Activated CD4-positive, alpha-beta memory T cell treated with anti-CD3 and anti-CD28 coated beads, Interleukin-2, amount 10 ng/mL, durations not matched to agents 7 days and 5 days (primary cell): ENCODE results near the gene RNF212B. TPM values are rescaled to one million over a fixed set of nuclear protein-coding genes. Genes with fewer than 3 reads are reported as not detected.
A peak's percentile ranks its signal among the peaks of the same experiment; 100 is the strongest.

Experiments used
- CTCF ChIA-PET: fragments of 350-600 bp; sonication (Branson Sonifier 250); formaldehyde crosslinking; loops from one replicate; lab custom pipeline; 2021; ENCODE audit warnings: antibody characterized with exemption, inconsistent platforms; lab: Charles Lee
- POLR2A ChIA-PET: fragments of 350-600 bp; sonication (Branson Sonifier 250); formaldehyde crosslinking; loops from one replicate; lab custom pipeline; 2021; ENCODE audit warnings: antibody characterized with exemption; lab: Charles Lee
- DNase-seq: peaks from one replicate; pipeline ENCODE4 v3.0.0-alpha.2; 2020
- H3K27ac Mint-ChIP-seq: one replicate; pipeline ENCODE4 v1.8.0; 2021; ENCODE audit warnings: mild to moderate bottlenecking, mixed read lengths
- H3K27me3 Mint-ChIP-seq: one replicate; pipeline ENCODE4 v1.8.0; 2021; ENCODE audit warnings: mixed read lengths
- H3K36me3 Mint-ChIP-seq: one replicate; pipeline ENCODE4 v1.8.0; 2021; ENCODE audit warnings: low read depth, mixed read lengths
- H3K4me1 Mint-ChIP-seq: one replicate; pipeline ENCODE4 v1.8.0; 2021; ENCODE audit warnings: mixed read lengths
- H3K4me3 Mint-ChIP-seq: one replicate; pipeline ENCODE4 v1.8.0; 2021; ENCODE audit warnings: mild to moderate bottlenecking, mixed read lengths
- H3K9me3 Mint-ChIP-seq: one replicate; pipeline ENCODE4 v1.8.0; 2021; ENCODE audit warnings: mixed read lengths
- total RNA-seq, 2 experiments: library from RNA; stranded (reverse); gene quantifications; one replicate each; pipeline ENCODE4 v1.2.3, GENCODE V29; 2021

Gene RNF212B
- total RNA-seq, 2 experiments from 2014 or later, result not detected

DNA sequence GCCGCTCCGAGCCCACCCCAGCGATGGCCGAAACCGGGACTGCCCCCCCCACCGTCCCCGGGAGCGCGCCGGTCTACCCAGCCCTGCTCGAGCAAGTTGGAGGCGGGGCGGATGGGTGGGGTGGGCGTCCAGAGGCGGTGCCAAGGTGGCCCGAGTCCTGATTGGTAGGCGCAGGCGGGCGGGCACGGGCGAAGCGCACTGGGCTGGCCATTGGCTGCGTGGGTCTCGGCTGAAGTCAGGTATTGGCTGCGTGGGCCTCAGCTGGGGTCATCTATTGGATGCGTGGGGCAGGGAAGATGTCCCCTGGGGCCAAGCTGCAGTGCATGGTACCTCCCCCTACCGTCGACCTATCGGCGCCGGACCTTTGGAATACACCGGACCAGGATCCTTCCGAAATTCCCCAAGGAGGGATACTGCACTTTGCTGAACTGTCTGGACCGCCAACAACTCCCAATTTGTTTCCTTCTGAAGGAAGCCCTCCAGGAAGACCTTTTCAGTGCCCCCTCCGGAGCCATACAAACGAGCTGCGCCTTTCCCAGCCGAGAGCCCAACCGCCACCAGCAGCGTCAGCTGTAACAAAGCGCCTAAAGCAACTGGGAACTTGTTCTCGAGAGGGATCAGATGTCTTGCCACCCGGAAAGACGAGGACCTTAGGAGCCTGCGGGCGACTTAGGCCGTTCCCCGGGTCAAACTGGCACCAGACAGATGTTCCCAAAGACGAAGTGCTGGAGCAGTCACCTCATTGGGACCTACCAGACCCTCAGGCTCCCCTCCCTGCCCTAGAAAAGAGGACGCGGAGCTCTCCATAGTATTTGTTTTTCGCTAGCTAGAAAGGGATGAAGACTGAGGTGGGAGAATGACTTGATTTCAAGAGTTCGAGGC is 48.5 kb downstream of the RNF212B start, which contains the start of gene HOMEZ:
Gene HOMEZ (minus strand): TSS at position 113 of the 882 bp plus-strand sequence. CDS start 180 bp downstream, outside the sequence.
- ChIA-PET POLR2A (interaction anchor here (0.7 to 3.8 kb wide), 8 partner anchors 10 to 279 kb away, joined by 3 to 62 read pairs (median 4); partner anchors contain the start of genes ACIN1, BCL2L2, C14orf119 and PABPN1), CTCF (interaction anchor here (0.6 to 7.3 kb wide), 9 partner anchors 12 to 313 kb away, joined by 3 to 78 read pairs (median 6); partner anchors contain the start of genes ACIN1, C14orf119, PABPN1 and PPP1R3E)
- peak within 1 kb of the TSS; percentile 84 for H3K27ac Mint-ChIP-seq
- peaks cover 2% of the 10 kb centered on the region for H3K36me3 Mint-ChIP-seq
- H3K9me3 Mint-ChIP-seq, result no peaks in the 10 kb centered on the region
- H3K27me3 Mint-ChIP-seq, result no peaks in the 10 kb centered on the region
- DNase-seq, result peak; percentile 98
- peaks cover 28% of the 10 kb centered on the region for H3K4me1 Mint-ChIP-seq
- peak within 1 kb of the TSS; percentile 89 for H3K4me3 Mint-ChIP-seq

DNA sequence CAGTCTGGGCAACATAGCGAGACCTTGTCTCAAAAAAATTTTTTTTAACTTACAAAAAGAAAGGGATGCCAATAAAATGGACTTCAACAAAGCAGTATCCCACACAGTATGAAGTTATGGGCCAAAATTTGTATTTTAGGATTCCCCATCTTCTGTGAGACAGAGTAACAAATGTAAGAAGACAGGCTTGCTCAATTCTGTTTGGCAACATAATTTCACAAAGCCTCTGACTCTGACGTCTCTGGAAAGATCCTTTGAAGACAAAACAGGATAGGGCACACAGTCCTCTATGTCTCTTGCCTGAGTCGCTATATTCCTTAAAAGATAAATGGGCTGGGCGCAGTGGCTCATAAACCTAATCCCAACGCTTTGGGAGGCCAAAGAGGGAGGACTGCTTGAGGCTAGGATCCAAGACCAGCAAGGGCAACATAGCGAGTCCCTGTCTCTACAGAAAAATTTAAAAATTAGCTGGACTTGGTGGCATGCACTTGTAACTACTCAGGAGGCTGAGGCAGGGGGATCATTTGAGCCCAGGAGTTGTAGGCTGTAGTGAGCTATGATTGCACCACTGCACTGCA is 49.3 kb downstream of the RNF212B start:
- peak overlapping the region; percentile 84 for H3K27ac Mint-ChIP-seq
- H3K9me3 Mint-ChIP-seq, result no peaks in the 10 kb centered on the region
- peaks cover 1% of the 10 kb centered on the region for H3K27me3 Mint-ChIP-seq
- H3K4me1 Mint-ChIP-seq, result peaks cover 28% of the 10 kb centered on the region
- H3K4me3 Mint-ChIP-seq, result peak overlapping the region; percentile 89
- ChIA-PET POLR2A (interaction anchor here (1.2 to 3.8 kb wide), 4 partner anchors 9 to 192 kb away, joined by 5 to 62 read pairs (median 26); partner anchors contain the start of genes ACIN1, C14orf119, PABPN1 and PPP1R3E), CTCF (interaction anchor here (0.6 to 7.3 kb wide), 10 partner anchors 9 to 312 kb away, joined by 3 to 78 read pairs (median 6); partner anchors contain the start of genes ACIN1, C14orf119, PABPN1 and PPP1R3E)
- H3K36me3 Mint-ChIP-seq, result peaks cover 2% of the 10 kb centered on the region
- no peak for DNase-seq

DNA sequence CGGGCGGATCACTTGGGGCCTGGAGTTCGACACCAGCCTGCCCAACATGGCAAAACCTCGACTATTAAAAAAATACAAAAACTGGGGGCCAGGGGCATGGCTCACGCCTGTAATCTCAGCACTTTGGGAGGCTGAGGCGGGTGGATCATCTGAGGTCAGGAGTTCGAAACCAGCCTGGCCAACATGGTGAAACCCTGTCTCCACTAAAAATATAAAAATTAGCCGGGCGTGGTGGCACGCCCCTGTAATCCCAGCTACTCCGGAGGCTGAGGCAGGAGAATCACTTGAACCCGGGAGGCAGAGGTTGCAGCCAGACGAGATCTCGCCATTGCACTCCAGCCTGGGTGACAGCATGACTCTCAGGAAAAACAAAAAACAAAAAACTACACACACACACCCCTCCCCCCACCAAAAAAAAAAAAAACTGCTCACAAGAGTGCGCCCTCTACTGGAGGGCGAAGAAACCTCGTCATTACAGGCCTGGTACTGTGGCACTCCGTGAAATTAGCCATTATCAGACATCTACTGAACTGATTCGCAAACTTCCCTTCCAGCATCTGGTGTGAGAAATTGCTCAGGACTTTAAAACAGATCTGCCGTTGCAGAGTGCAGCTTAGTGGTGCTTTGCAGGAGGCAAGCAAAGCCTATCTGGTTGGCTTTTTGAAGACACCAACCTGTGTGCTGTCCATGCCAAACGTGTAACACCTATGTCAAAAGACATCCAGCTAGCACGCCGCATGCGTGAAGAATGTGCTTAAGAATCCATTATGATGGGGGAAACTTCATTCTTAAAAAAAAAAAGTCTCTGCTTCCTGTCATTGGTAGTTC is 57.2 kb downstream of the RNF212B start:
- Mint-ChIP-seq H3K4me1 (peaks cover 20% of the 10 kb centered on the region), H3K27me3 (peaks cover 1% of the 10 kb centered on the region), H3K36me3 (peaks cover 31% of the 10 kb centered on the region), H3K4me3 (no peak overlapping the region), H3K27ac (peak overlapping the region; percentile 0), H3K9me3 (no peaks in the 10 kb centered on the region)
- peak; percentile 59 for DNase-seq
- CTCF ChIA-PET, result interaction anchor here (0.7 to 9.2 kb wide), 9 partner anchors 7 to 335 kb away, joined by 3 to 78 read pairs (median 3); partner anchors contain the start of genes HOMEZ and PABPN1
- POLR2A ChIA-PET, result interaction anchor here (1.0 kb wide), 1 partner anchor 26 kb away, joined by 3 read pairs; the partner anchor contains the start of gene PABPN1

DNA sequence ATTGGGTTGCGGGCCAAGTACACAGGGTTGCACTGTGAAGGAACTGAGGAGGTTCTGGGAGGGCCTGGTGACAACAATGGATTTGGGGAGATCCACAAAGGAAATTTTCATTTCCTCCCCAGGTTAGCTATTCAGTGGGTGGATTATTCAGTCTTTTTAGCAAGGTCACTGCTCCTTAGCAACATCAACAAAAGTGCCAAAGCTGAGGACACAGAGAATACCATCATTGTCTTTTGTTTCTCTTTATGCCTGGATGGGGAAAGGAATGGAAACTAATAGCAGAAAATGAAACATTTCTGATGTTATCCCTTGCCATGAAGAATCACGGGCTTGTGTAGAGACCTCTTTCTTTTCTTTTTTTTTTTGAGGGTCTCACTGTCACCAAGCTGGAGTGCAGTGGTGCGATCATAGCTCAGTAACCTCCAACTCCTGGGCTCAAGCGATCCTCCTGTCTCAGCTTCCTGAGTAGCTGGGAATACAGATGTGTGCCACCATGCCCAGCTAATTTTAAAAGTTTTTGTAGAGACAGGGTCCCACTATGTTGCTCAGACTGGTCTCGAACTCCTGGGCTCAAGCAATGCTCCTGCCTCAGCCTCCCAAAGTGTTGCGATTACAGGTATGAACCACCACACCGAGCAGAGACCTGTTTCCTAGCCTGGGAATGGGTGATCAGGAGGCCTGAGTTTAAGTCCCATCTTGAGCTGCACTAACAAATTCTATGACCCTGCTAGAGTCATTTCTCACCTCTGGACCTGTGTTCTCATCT is 58.5 kb downstream of the RNF212B start:
- H3K4me3 Mint-ChIP-seq, result no peak overlapping the region
- no peak overlapping the region for H3K27ac Mint-ChIP-seq
- ChIA-PET POLR2A (interaction anchor here (1.3 to 1.7 kb wide), 2 partner anchors 10 to 26 kb away, joined by 5 read pairs; partner anchors contain the start of genes HOMEZ and PABPN1), CTCF (interaction anchor here (0.6 to 9.2 kb wide), 8 partner anchors 9 to 482 kb away, joined by 3 to 78 read pairs (median 8); partner anchors contain the start of genes HOMEZ and PABPN1)
- peaks cover 1% of the 10 kb centered on the region for H3K27me3 Mint-ChIP-seq
- no peak for DNase-seq
- peaks cover 27% of the 10 kb centered on the region for H3K4me1 Mint-ChIP-seq
- peaks cover 34% of the 10 kb centered on the region for H3K36me3 Mint-ChIP-seq
- no peaks in the 10 kb centered on the region for H3K9me3 Mint-ChIP-seq

DNA sequence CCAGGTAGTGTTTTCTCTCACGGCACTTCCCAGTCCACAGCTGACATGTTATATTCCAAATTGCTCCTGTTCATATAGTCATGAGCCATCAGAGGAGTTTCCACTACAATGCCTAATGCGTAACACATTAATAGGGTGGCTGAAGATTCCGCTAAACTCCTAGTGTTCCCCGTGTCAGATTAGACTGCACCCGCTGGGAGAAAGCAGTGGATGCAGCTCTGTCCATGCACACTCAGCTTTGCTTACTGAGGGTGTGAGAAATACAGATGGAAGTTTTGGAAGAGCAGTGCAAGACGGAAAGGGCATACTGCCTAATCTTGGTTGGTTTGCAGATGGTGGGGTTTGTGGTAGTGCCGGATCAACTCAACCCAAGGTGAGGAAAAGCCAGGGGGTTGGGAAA is 59.4 kb downstream of the RNF212B start:
- Mint-ChIP-seq H3K9me3 (no peaks in the 10 kb centered on the region), H3K36me3 (peaks cover 34% of the 10 kb centered on the region), H3K27ac (no peak overlapping the region), H3K4me1 (peaks cover 27% of the 10 kb centered on the region), H3K27me3 (no peaks in the 10 kb centered on the region), H3K4me3 (no peak overlapping the region)
- ChIA-PET POLR2A (interaction anchor here (1.3 to 1.7 kb wide), 2 partner anchors 11 to 25 kb away, joined by 5 read pairs; partner anchors contain the start of genes HOMEZ and PABPN1), CTCF (interaction anchor here (1.8 to 9.2 kb wide), 3 partner anchors 10 to 30 kb away, joined by 4 to 78 read pairs (median 36); partner anchors contain the start of genes HOMEZ and PABPN1)
- no peak for DNase-seq

DNA sequence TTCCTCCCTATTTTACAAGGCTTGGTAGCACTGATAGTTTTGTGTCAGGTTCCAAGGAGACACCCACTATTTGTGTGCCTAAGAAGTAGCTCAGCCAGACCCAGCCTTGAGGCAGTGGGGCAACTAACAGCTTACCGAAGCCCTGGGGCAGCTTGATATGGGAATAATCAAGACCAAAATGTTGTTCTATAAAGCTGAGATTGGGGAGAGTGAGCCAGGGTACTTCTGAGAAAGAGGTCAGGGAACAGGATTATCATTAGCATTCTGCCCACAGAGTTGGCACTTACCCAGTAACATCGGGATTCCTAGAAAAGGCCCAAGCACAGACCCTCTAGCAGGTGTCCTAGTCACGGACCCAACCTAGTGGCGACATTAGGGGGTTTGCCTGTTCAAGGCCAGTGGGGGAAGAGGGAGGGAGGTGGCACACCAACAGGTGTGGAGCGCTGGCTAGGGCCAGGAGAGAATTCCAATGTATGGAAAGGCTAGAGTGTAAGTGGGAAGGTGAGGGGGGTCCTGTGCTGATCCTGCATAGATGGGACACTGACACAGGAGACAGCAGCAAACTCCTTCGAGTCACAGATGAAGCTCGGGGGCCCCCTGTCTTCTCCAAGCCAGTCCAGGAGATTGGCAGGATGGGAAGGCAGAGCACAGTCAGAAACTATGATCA is 60.0 kb downstream of the RNF212B start:
- peaks cover 30% of the 10 kb centered on the region for H3K4me1 Mint-ChIP-seq
- H3K27ac Mint-ChIP-seq, result peak overlapping the region; percentile 21
- DNase-seq, result no peak
- POLR2A ChIA-PET, result interaction anchor here (1.3 to 6.0 kb wide), 2 partner anchors 12 to 24 kb away, joined by 5 to 62 read pairs; partner anchors contain the start of genes HOMEZ and PABPN1
- H3K36me3 Mint-ChIP-seq, result peaks cover 37% of the 10 kb centered on the region
- no peak overlapping the region for H3K4me3 Mint-ChIP-seq
- CTCF ChIA-PET, result interaction anchor here (5.8 to 9.2 kb wide), 2 partner anchors 10 to 24 kb away, joined by 36 to 78 read pairs; partner anchors contain the start of genes HOMEZ and PABPN1
- no peaks in the 10 kb centered on the region for H3K27me3 Mint-ChIP-seq
- H3K9me3 Mint-ChIP-seq, result no peaks in the 10 kb centered on the region

DNA sequence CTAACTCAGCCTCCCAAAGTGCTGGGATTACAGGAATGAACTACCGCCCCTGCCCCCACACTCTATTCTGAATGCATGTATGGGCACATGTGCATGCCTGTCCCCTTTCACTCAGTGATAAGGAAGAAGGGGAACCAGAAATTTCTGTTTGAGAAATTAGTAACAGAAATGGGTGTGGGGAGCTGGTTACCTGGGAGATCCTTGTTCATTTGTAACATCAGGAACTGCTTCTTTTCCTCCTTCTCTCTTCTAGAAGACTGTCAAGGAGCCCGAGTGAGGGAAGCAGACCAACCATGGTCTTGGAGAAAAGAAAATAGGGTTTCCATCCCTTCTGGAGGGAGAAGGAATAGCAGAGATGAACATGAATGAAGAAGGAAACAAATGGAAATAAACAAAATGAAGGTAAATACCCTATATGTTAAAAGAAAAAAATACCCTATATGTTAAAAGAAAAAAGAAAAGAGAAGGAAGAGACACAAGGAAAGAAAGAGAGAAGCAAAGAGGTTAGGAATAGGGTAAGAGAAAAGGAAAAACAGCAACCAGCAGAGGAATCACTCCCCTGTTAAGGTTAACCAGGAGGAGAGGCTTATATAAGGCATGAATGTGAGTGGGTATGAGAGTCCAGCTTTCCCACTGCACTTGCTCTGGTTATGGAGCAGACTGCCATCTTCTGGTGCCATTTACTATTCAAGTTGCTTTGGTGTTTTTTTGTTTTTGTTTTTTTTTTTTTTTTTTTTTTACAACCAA is 61.6 kb downstream of the RNF212B start:
- peaks cover 35% of the 10 kb centered on the region for H3K4me1 Mint-ChIP-seq
- CTCF ChIA-PET, result interaction anchor here (0.7 to 9.2 kb wide), 4 partner anchors 12 to 179 kb away, joined by 3 to 78 read pairs (median 22); partner anchors contain the start of genes HOMEZ and PABPN1
- H3K9me3 Mint-ChIP-seq, result no peaks in the 10 kb centered on the region
- peaks cover 2% of the 10 kb centered on the region for H3K27me3 Mint-ChIP-seq
- peak overlapping the region; percentile 15 for H3K4me3 Mint-ChIP-seq
- H3K27ac Mint-ChIP-seq, result no peak overlapping the region
- no peak for DNase-seq
- H3K36me3 Mint-ChIP-seq, result peaks cover 37% of the 10 kb centered on the region
- POLR2A ChIA-PET, result interaction anchor here (0.7 to 14.2 kb wide), 3 partner anchors 13 to 205 kb away, joined by 3 to 282 read pairs (median 62); partner anchors contain the start of genes ACIN1, C14orf119, HOMEZ and PABPN1

DNA sequence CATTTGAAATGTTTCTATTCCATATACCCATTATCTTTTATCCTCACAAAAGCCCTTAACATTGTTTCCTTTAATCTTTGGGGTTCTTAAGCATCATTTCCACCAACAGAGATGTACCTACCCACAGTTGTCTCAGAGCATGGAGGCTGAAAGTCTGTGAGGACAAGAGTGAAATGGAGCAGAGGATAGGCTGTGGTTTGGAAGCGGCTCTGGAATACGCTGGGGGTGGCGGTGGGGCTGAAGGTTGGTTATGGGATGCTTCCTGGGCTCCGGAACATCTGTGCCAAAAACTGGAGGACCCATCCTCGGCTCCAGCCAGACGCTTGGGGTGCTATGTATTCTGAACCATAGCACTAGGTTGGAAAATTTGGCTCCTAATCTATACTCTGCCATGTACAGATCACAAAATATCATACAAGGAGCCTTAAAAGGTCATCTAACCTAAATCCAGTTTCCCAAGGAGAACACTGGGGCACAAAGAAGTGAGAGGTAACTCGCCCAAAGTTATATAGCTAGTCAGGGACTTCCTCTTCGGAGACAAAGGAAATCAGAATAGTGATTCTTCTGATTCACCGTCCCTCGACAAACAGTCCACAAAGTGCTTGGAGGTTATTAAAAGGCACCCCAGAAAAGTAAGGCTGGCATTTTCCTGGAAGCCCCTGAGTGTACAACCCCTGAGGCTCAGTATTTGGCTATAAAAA is 62.4 kb downstream of the RNF212B start:
- peak overlapping the region; percentile 92 for H3K27ac Mint-ChIP-seq
- H3K4me3 Mint-ChIP-seq, result peak overlapping the region; percentile 93
- H3K27me3 Mint-ChIP-seq, result peaks cover 2% of the 10 kb centered on the region
- no peaks in the 10 kb centered on the region for H3K9me3 Mint-ChIP-seq
- POLR2A ChIA-PET, result interaction anchor here (1.0 to 14.2 kb wide), 9 partner anchors 8 to 255 kb away, joined by 3 to 282 read pairs (median 11); partner anchors contain the start of genes HOMEZ and PABPN1
- CTCF ChIA-PET, result interaction anchor here (0.7 to 9.2 kb wide), 11 partner anchors 13 to 232 kb away, joined by 3 to 78 read pairs (median 5); partner anchors contain the start of genes C14orf119, CEBPE, HOMEZ and PABPN1
- DNase-seq, result no peak
- H3K36me3 Mint-ChIP-seq, result peaks cover 37% of the 10 kb centered on the region
- peaks cover 30% of the 10 kb centered on the region for H3K4me1 Mint-ChIP-seq

DNA sequence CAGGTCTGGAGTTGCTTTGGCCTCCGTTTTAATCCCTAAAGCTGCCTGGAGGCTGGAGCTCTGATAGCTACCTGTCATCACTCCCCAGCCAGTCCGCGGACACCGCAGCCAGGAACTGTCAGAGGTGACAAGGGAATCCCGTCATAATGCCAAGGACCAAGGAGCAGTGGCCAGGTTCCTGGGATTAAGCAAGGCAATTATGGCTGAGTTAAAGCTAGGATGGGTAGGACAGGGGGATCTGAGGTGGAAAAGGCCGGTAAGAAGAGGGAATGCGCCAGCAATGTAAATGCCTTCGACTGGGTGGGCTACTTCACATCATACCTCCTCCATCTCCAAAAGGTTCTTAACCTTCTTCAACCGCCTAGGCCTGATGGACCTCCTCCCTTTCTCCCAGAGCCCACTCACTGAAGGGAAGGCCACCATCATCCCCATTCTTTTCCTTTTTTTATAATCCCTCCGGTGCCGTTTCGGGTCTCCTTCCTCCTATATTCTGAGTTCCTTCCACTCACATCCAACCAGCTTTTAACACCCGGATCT is 63.0 kb downstream of the RNF212B start:
- H3K36me3 Mint-ChIP-seq, result peaks cover 33% of the 10 kb centered on the region
- H3K4me3 Mint-ChIP-seq, result peak overlapping the region; percentile 93
- peak overlapping the region; percentile 92 for H3K27ac Mint-ChIP-seq
- H3K4me1 Mint-ChIP-seq, result peaks cover 26% of the 10 kb centered on the region
- ChIA-PET CTCF (interaction anchor here (0.6 to 9.2 kb wide), 13 partner anchors 8 to 232 kb away, joined by 3 to 78 read pairs (median 5); partner anchors contain the start of genes C14orf119, CEBPE, HOMEZ and PABPN1), POLR2A (interaction anchor here (1.0 to 14.2 kb wide), 12 partner anchors 9 to 255 kb away, joined by 3 to 282 read pairs (median 9); partner anchors contain the start of genes HOMEZ and PABPN1)
- H3K9me3 Mint-ChIP-seq, result no peaks in the 10 kb centered on the region
- H3K27me3 Mint-ChIP-seq, result peaks cover 2% of the 10 kb centered on the region
- DNase-seq, result peak; percentile 31
